Vagina (tissue), 2 donors: ENCODE measurements around the gene ASAP3. TPM values are rescaled to one million over a fixed set of nuclear protein-coding genes. Genes with fewer than 3 reads are reported as not detected.

Source experiments
- DNase-seq, 2 donors: peaks; one replicate each; pipeline ENCODE4 v3.0.0-alpha.2; 2017; ENCODE audit errors: extremely low spot score in 2 of 2
- H3K27ac ChIP-seq: fragments of 200-600 bp; sonication (generic); one replicate; pipeline ENCODE4 v1.5.1; 2019
- H3K27me3 ChIP-seq: fragments of 200-600 bp; sonication (generic); one replicate; pipeline ENCODE4 v1.5.1; 2019
- H3K36me3 ChIP-seq, 2 donors: fragments of 200-600 bp; sonication (generic); one replicate each; pipeline ENCODE4 v1.5.1; 2017 to 2019
- H3K4me1 ChIP-seq: fragments of 200-600 bp; sonication (generic); one replicate; pipeline ENCODE4 v1.5.1; 2019
- H3K4me3 ChIP-seq, 2 donors: fragments of 200-600 bp; sonication (generic); 1 replicate in 1 of 2; 2 replicates in 1 of 2; pipeline ENCODE4 v1.5.1; 2016 to 2019
- H3K9me3 ChIP-seq: fragments of 200-600 bp; sonication (generic); one replicate; pipeline ENCODE4 v1.5.1; 2019
- POLR2A ChIP-seq, 2 donors: fragments of 450-650 bp; IDR thresholded peaks; one replicate each; pipeline ENCODE4 v1.6.1; 2017; ENCODE audit warnings: antibody characterized with exemption in 2 of 2, mild to moderate bottlenecking in 2 of 2, moderate library complexity in 2 of 2
- POLR2AphosphoS5 ChIP-seq, 2 donors: sonication (generic); formaldehyde crosslinking; IDR thresholded peaks; one replicate each; pipeline ENCODE4 v1.9.0; 2017; ENCODE audit warnings: antibody characterized with exemption in 2 of 2, mild to moderate bottlenecking in 2 of 2, low read depth in 1 of 2; ENCODE audit not compliant: insufficient read depth in 1 of 2
- intact Hi-C: fragments of 100-400 bp; cut with DNase I; formaldehyde crosslinking; loops from one replicate; pipeline ENCODE4 v1.15.1; 2023
- total RNA-seq: library from RNA; depleted of rRNA; stranded (reverse); fragments of >200 nt; gene quantifications from one replicate; pipeline ENCODE4 v1.2.3, GENCODE V29; 2016
- TF ChIP-seq, protein P1 (sequence below), 3 experiments: fragments of 450-650 bp in 2 of 3; fragments of 200-600 bp in 1 of 3; sonication (generic) in 1 of 3; IDR thresholded peaks; one replicate each; pipeline ENCODE4 v1.5.1; 2017 to 2019; ENCODE audit warnings: antibody characterized with exemption in 3 of 3, mild to moderate bottlenecking in 2 of 3, moderate library complexity in 2 of 3

The ASAP3 gene
- total RNA-seq, 1 donor from 2014 or later = 79.1 TPM

DNA sequence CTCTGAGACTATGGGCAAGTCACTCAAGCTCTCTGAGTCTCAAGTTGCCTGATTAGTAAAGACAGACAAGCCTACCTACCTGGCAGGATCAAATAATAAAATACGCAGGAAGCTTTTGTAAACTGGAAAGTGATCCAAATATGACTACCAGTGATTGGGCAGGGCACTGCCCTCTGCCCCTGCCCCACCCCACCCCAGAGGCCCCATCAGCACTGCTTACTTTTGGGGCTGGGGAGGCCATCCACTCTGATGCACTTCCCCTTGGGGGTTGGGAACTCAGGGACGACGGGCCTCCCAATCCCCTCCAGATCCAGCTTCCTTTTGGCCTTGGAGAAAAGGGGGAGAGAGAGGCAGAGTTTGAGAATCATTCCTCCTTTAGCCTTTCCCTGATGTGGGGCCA lies 40.2 kb upstream of the ASAP3 start:
- Histone ChIP-seq H3K4me1 (peaks cover 22% of the 10 kb centered on the region), H3K27ac (no peak overlapping the region), H3K9me3 (no peaks in the 10 kb centered on the region), H3K36me3 (no peaks in the 10 kb centered on the region), H3K4me3 (no peak overlapping the region), H3K27me3 (no peaks in the 10 kb centered on the region)
- TF ChIP-seq POLR2AphosphoS5 (IDR thresholded peaks at IDR 0.05; ENCODE audit: insufficient read depth in 1 of 2, low read depth in 1 of 2) (no peak), POLR2A (IDR thresholded peaks at IDR 0.05) (no peak)
- TF ChIP-seq, protein P1, sequence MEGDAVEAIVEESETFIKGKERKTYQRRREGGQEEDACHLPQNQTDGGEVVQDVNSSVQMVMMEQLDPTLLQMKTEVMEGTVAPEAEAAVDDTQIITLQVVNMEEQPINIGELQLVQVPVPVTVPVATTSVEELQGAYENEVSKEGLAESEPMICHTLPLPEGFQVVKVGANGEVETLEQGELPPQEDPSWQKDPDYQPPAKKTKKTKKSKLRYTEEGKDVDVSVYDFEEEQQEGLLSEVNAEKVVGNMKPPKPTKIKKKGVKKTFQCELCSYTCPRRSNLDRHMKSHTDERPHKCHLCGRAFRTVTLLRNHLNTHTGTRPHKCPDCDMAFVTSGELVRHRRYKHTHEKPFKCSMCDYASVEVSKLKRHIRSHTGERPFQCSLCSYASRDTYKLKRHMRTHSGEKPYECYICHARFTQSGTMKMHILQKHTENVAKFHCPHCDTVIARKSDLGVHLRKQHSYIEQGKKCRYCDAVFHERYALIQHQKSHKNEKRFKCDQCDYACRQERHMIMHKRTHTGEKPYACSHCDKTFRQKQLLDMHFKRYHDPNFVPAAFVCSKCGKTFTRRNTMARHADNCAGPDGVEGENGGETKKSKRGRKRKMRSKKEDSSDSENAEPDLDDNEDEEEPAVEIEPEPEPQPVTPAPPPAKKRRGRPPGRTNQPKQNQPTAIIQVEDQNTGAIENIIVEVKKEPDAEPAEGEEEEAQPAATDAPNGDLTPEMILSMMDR (IDR thresholded peaks at IDR 0.05) = no peak
- intact Hi-C loops = no loop called here
- no peak for DNase-seq

DNA sequence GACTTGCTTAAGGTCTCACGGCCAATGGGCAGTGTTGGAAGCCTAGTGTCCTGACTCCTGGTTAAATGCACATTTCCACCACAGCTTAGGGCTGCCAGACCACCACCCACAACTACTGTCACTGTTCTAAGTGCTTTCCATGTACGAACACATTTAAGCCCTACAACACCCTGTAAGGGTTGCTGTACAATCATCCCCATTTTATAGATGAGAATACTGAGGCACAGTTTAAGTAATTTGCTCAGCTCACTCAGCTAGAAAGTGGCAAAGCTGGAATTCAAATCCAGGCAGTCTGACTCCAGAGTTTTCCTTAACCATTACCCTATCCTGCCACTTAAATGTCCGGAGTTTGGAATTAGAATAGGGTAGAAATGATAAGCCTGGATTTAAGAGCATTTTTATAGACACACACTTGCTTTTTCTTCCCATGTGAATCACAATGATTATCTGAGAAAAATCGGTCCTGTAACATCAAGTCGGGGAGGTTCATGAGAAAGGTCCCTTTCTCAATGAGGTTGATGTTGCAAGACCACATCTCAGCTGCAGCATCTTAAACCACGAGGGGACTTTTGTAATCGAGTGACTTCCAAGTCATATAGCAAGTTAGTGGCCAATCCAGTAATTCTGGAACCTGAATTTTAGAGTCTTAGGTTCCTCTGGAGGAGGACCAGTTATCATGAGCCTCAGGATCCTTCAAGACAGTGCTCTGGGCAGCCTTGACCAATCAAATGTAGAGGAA lies 38.4 kb upstream of the ASAP3 start:
- peaks cover 7% of the 10 kb centered on the region for H3K4me1 ChIP-seq
- no peak overlapping the region for H3K4me3 ChIP-seq
- no peaks in the 10 kb centered on the region for H3K36me3 ChIP-seq
- no peak overlapping the region for H3K27ac ChIP-seq
- no peaks in the 10 kb centered on the region for H3K27me3 ChIP-seq
- no peak for DNase-seq
- TF ChIP-seq, protein P1 (IDR thresholded peaks at IDR 0.05) = no peak
- TF ChIP-seq POLR2AphosphoS5 (IDR thresholded peaks at IDR 0.05; ENCODE audit: insufficient read depth in 1 of 2, low read depth in 1 of 2) (no peak), POLR2A (IDR thresholded peaks at IDR 0.05) (no peak)
- intact Hi-C loops = no loop called here
- no peaks in the 10 kb centered on the region for H3K9me3 ChIP-seq

DNA sequence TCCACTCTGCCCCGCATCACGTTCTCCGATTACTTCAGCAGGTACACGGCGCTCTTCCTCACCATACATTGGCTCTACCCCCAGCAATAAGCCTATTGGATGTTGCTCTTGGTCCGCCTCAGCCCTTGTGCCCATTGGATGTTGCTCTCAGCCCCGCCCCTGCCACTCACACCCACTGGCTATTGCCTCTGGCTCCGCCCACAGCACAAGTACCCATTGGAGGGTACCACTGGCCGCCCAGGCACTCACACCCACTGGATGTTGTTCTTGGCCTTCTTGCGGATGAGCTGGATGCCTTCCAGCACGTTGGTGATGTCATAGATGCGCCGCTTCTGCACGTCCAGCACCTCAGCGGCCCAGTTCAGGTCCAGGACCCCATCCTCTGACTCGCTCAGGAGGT lies 37.6 kb upstream of the ASAP3 start:
- DNase-seq = no peak
- Histone ChIP-seq H3K27me3 (no peaks in the 10 kb centered on the region), H3K4me1 (peaks cover 1% of the 10 kb centered on the region), H3K4me3 (no peak overlapping the region), H3K27ac (no peak overlapping the region), H3K36me3 (no peaks in the 10 kb centered on the region), H3K9me3 (no peaks in the 10 kb centered on the region)
- intact Hi-C loops = no loop called here
- TF ChIP-seq POLR2A (IDR thresholded peaks at IDR 0.05) (no peak), POLR2AphosphoS5 (IDR thresholded peaks at IDR 0.05; ENCODE audit: insufficient read depth in 1 of 2, low read depth in 1 of 2) (no peak)
- TF ChIP-seq, protein P1 (IDR thresholded peaks at IDR 0.05) = no peak

DNA sequence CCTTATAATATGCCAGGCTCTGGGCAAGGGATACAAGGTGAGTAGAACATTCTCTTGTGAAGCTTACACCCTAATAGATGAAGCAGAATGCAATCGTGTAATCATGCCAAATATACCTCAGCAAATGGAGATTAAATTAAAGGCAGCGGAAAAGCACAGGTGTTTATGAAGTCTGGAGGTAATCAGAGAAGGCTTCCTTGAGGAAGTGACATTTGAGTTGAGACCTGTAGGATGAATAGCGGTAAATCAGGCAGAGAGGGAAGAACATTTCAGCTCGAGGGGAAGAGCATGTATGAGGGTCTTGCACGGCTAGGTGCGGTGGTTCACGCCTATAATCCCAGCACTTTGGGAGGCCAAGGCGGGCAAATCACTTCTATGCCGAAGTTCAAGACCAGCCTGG lies 33.6 kb upstream of the ASAP3 start:
- H3K27ac ChIP-seq = no peak overlapping the region
- no peak overlapping the region for H3K4me3 ChIP-seq
- H3K4me1 ChIP-seq = no peaks in the 10 kb centered on the region
- H3K36me3 ChIP-seq = no peaks in the 10 kb centered on the region
- no peak for TF ChIP-seq POLR2AphosphoS5 (IDR thresholded peaks at IDR 0.05; ENCODE audit: insufficient read depth in 1 of 2, low read depth in 1 of 2)
- TF ChIP-seq, protein P1 (IDR thresholded peaks at IDR 0.05) = no peak
- TF ChIP-seq POLR2A (IDR thresholded peaks at IDR 0.05) = no peak
- DNase-seq = no peak
- intact Hi-C loops = no loop called here
- H3K27me3 ChIP-seq = no peaks in the 10 kb centered on the region
- no peaks in the 10 kb centered on the region for H3K9me3 ChIP-seq

DNA sequence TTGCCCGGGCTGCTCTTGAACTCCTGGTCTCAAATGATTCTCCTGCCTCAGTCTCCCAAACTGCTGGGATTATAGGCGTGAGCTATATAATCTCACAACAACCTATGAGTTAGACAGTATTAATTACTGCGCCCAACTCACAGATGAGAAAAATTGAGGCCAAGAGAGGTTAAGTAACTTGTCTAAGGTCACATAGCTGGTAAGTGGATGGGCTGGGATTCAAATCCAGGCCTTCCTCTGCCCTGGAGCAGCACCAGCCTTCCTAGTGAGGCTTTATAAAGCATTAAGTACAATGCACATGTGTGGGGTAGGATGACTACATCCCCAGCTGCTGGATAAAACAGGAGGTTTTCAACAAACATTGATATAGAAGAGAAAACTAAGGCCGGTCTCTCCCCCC lies 31.9 kb upstream of the ASAP3 start:
- no peaks in the 10 kb centered on the region for H3K9me3 ChIP-seq
- no peak overlapping the region for H3K4me3 ChIP-seq
- TF ChIP-seq POLR2AphosphoS5 (IDR thresholded peaks at IDR 0.05; ENCODE audit: insufficient read depth in 1 of 2, low read depth in 1 of 2) (no peak), POLR2A (IDR thresholded peaks at IDR 0.05) (no peak)
- TF ChIP-seq, protein P1 (IDR thresholded peaks at IDR 0.05) = no peak
- H3K4me1 ChIP-seq = no peaks in the 10 kb centered on the region
- no peak overlapping the region for H3K27ac ChIP-seq
- H3K27me3 ChIP-seq = no peaks in the 10 kb centered on the region
- H3K36me3 ChIP-seq = no peaks in the 10 kb centered on the region
- no peak for DNase-seq
- intact Hi-C loops = no loop called here
